ENCODE measurements around the gene TERT.

TERT gene

DNA sequence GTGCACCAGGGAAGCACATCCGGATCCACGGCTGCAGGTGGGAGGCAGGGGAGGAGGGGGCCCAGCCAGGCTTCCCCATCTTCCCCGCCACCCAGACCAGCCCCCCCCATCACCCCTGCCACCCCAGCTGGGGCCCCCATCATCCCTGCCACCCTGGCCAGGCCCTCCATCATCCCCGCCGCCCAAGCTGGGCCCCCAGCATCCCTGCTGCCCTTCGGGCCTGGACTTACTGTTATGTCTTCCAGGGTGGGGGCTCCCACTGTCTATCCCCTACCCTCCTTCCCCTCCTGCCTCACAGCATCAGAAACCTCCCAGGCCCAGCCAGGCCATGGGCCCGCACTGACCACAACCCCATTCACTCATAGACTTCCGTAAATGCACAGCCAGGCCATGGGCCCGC is 42.2 kb downstream of the TERT start:
- peaks cover 0 to 33% of the 10 kb centered on the region in 2 donors for H3K27me3 ChIP-seq
- TF ChIP-seq, protein P1, sequence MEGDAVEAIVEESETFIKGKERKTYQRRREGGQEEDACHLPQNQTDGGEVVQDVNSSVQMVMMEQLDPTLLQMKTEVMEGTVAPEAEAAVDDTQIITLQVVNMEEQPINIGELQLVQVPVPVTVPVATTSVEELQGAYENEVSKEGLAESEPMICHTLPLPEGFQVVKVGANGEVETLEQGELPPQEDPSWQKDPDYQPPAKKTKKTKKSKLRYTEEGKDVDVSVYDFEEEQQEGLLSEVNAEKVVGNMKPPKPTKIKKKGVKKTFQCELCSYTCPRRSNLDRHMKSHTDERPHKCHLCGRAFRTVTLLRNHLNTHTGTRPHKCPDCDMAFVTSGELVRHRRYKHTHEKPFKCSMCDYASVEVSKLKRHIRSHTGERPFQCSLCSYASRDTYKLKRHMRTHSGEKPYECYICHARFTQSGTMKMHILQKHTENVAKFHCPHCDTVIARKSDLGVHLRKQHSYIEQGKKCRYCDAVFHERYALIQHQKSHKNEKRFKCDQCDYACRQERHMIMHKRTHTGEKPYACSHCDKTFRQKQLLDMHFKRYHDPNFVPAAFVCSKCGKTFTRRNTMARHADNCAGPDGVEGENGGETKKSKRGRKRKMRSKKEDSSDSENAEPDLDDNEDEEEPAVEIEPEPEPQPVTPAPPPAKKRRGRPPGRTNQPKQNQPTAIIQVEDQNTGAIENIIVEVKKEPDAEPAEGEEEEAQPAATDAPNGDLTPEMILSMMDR (IDR thresholded peaks at IDR 0.05) = no peak
- no peaks in the 10 kb centered on the region for H3K9me3 ChIP-seq
- intact Hi-C loops (cut with DNase I; ENCODE audit: low total_unique reads) = no loop called here
- no peaks in the 10 kb centered on the region for H3K4me1 ChIP-seq
- H3K27ac ChIP-seq = no peak overlapping the region
- no peaks in the 10 kb centered on the region for H3K36me3 ChIP-seq
- DNase-seq = no peak
- H3K4me3 ChIP-seq = no peak overlapping the region

DNA sequence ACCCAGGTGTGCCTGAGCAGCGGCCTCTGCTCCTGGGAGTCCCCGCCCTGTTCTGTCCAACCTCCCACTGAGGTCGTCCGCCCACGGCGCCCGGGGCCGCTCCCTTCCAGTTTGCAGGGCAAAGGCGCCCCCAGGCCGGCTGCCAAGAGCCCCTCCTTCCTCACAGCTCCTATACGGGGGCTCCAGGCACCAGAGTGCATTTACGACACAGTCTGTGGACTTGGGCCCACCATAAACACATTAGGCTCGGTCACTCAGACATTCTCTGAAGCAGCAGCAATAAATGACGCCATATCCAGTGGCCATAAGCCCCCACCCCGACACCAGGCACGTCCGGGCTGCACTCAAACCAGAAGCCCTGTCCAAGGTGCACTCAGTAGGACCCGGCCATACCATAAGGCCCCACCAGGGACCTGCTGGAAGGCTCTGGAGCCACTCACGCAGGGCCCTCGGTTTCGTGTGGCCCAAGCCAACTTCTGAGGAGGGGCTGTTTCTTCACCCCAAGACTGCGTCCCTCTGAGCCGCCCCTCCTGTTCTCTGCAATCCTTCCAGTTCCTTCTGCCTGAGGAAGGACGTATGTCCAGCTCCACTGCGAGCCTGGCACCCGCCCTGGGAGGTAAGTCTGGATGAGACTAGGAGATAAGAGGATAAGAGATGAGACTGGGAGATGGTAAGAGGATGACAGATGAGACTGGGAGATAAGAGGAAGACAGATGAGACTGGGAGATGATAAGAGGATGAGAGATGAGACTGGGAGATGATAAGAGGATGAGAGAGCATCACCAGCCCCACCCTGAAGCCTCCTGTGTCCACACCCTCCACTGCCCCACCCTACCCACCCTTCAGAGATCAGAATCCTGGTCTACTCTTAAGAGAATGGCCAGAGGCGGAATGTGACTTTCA is 42.9 kb downstream of the TERT start:
- Histone ChIP-seq H3K36me3 (no peaks in the 10 kb centered on the region), H3K27ac (no peak overlapping the region), H3K27me3 (peaks cover 0 to 41% of the 10 kb centered on the region in 2 donors), H3K4me3 (no peak overlapping the region), H3K4me1 (no peaks in the 10 kb centered on the region), H3K9me3 (no peaks in the 10 kb centered on the region)
- intact Hi-C loops (cut with DNase I; ENCODE audit: low total_unique reads) = no loop called here
- TF ChIP-seq, protein P1 (IDR thresholded peaks at IDR 0.05) = no peak
- no peak for DNase-seq

GRCh38 chr5:1249366-1250280 is 45.2 kb downstream of the TERT start:
- DNase-seq = no peak
- Histone ChIP-seq H3K27me3 (peaks cover 0 to 64% of the 10 kb centered on the region in 2 donors), H3K36me3 (no peaks in the 10 kb centered on the region), H3K27ac (no peak overlapping the region), H3K4me3 (no peak overlapping the region), H3K9me3 (no peaks in the 10 kb centered on the region), H3K4me1 (no peaks in the 10 kb centered on the region)
- TF ChIP-seq, protein P1 (IDR thresholded peaks at IDR 0.05) = no peak
- intact Hi-C loops (cut with DNase I; ENCODE audit: low total_unique reads) = no loop called here

DNA sequence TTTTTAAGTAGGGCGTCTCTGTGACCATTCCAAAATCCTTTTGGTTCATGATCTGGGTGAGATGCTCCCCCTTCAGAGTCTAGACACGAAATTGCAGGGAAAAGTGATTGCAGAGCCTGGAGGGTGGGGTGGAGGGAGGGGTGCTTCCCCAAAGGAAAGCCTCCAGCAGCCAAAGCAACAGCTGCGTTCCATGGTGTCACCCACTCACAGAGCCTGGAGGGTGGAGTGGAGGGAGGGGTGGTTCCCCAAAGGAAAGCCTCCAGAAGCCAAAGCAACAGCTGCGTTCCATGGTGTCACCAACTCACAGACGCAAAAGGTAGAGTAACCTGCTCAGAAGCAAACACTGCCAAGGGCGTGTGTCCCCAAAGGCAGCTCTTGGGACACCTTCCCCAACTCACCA is 47.1 kb downstream of the TERT start:
- Histone ChIP-seq H3K4me1 (no peaks in the 10 kb centered on the region), H3K4me3 (no peak overlapping the region), H3K36me3 (no peaks in the 10 kb centered on the region), H3K27me3 (peaks cover 0 to 74% of the 10 kb centered on the region in 2 donors), H3K9me3 (no peaks in the 10 kb centered on the region), H3K27ac (no peak overlapping the region)
- intact Hi-C loops (cut with DNase I; ENCODE audit: low total_unique reads) = no loop called here
- DNase-seq = no peak
- TF ChIP-seq, protein P1 (IDR thresholded peaks at IDR 0.05) = no peak

- H3K9me3 ChIP-seq = no peaks in the 10 kb centered on the region
- intact Hi-C loops (cut with DNase I; ENCODE audit: low total_unique reads) = no loop called here
- no peak overlapping the region for H3K4me3 ChIP-seq
- no peak for DNase-seq
- no peaks in the 10 kb centered on the region for H3K4me1 ChIP-seq
- no peaks in the 10 kb centered on the region for H3K36me3 ChIP-seq
- peaks cover 0 to 66% of the 10 kb centered on the region in 2 donors for H3K27me3 ChIP-seq
- H3K27ac ChIP-seq = no peak overlapping the region
- TF ChIP-seq, protein P1 (IDR thresholded peaks at IDR 0.05) = no peak
Observed at GRCh38 chr5:1246711-1247431, 48.0 kb downstream of the TERT start.
